Subcutaneous adipose tissue (tissue), 4 donors: ENCODE data around the gene SUMF1. TPM values are rescaled to one million over a fixed set of nuclear protein-coding genes. Genes with fewer than 3 reads are reported as not detected.

Experiments used
- CTCF ChIP-seq: fragments of 450-650 bp; IDR thresholded peaks from one replicate; pipeline ENCODE4 v1.5.1; 2016; ENCODE audit warnings: low read depth, mild to moderate bottlenecking, control low read depth, antibody characterized with exemption, moderate library complexity
- total RNA-seq, 4 donors: library from RNA; depleted of rRNA; stranded (reverse); fragments of >200 nt; gene quantifications; one replicate each; pipeline ENCODE4 v1.1.0, GENCODE V29; 2016

The SUMF1 gene
- total RNA-seq, 4 donors from 2014 or later: 44.3 to 102 (median 68.5) TPM

- TF ChIP-seq CTCF: no peak
Observed at GRCh38 chr3:4429648-4430350, 37.3 kb downstream of the SUMF1 start.

- TF ChIP-seq CTCF: no peak
Observed at GRCh38 chr3:4426782-4427344, 40.2 kb downstream of the SUMF1 start.

GRCh38 chr3:4426261-4426781, 40.7 kb downstream of the SUMF1 start:
- no peak for TF ChIP-seq CTCF

GRCh38 chr3:4425707-4426106, 41.4 kb downstream of the SUMF1 start:
- no peak for TF ChIP-seq CTCF

GRCh38 chr3:4425055-4425454, 42.0 kb downstream of the SUMF1 start:
- no peak for TF ChIP-seq CTCF

- TF ChIP-seq CTCF: no peak
Observed at GRCh38 chr3:4421121-4421520, 45.9 kb downstream of the SUMF1 start.

- no peak for TF ChIP-seq CTCF
Observed at GRCh38 chr3:4419920-4420319, 47.1 kb downstream of the SUMF1 start.
